ENCODE measurements around the gene TEDC2.

GRCh38 chr16:2487903-2488531 is 28.1 kb downstream of the TEDC2 start:
- TF ChIP-seq CTCF (IDR thresholded peaks at IDR 0.05) (no peak), EZH2 (IDR thresholded peaks at IDR 0.05) (no peak), EZH2phosphoT487 (IDR thresholded peaks at IDR 0.05) (no peak)

Measured in neural progenitor cell (in vitro differentiated cells).